HEK293 (cell line): ENCODE measurements around the gene SLC33A1.

Experiments
- MEIS1 ChIP-seq: sonication (generic); formaldehyde crosslinking; IDR thresholded peaks from 2 replicates; pipeline ENCODE4 v1.8.1; 2022; ENCODE audit warnings: missing genetic modification reagents, mild to moderate bottlenecking, borderline replicate concordance
- MYNN ChIP-seq: fragments of 450-650 bp; formaldehyde crosslinking; IDR thresholded peaks from 2 replicates; pipeline ENCODE4 v1.5.1; 2016; ENCODE audit warnings: missing biosample characterization, missing genetic modification characterization, borderline replicate concordance
- ZNF366 ChIP-seq: fragments of 450-650 bp; formaldehyde crosslinking; conservative IDR thresholded peaks from 2 replicates; pipeline ENCODE4 v1.5.1; 2016; ENCODE audit warnings: missing biosample characterization, missing genetic modification characterization
- ZNF433 ChIP-seq: fragments of 450-650 bp; formaldehyde crosslinking; IDR thresholded peaks from 2 replicates; pipeline ENCODE4 v1.5.1; 2016; ENCODE audit warnings: missing biosample characterization, missing genetic modification characterization, low read depth
- ZNF664 ChIP-seq: fragments of 450-650 bp; formaldehyde crosslinking; IDR thresholded peaks from 2 replicates; pipeline ENCODE4 v1.5.1; 2016; ENCODE audit warnings: missing biosample characterization, missing genetic modification characterization
- TF ChIP-seq, protein P1 (sequence below): fragments of 450-650 bp; formaldehyde crosslinking; IDR thresholded peaks from 2 replicates; pipeline ENCODE4 v1.5.1; 2016; ENCODE audit warnings: missing biosample characterization, missing genetic modification characterization
- TF ChIP-seq, protein P2 (sequence below): fragments of 450-650 bp; formaldehyde crosslinking; IDR thresholded peaks from 2 replicates; pipeline ENCODE4 v1.5.1; 2016; ENCODE audit warnings: missing biosample characterization, missing genetic modification characterization
- TF ChIP-seq, protein P3 (sequence below): fragments of 450-650 bp; formaldehyde crosslinking; IDR thresholded peaks from 2 replicates; pipeline ENCODE4 v1.5.1; 2016; ENCODE audit warnings: missing biosample characterization, missing genetic modification characterization
- TF ChIP-seq, protein P4 (sequence below): fragments of 450-650 bp; formaldehyde crosslinking; IDR thresholded peaks from 2 replicates; pipeline ENCODE4 v1.5.1; 2017; ENCODE audit warnings: missing biosample characterization, missing genetic modification characterization
- TF ChIP-seq, protein P5 (sequence below): fragments of 450-650 bp; formaldehyde crosslinking; IDR thresholded peaks from 2 replicates; pipeline ENCODE4 v1.5.1; 2016; ENCODE audit warnings: missing biosample characterization, missing genetic modification characterization

DNA sequence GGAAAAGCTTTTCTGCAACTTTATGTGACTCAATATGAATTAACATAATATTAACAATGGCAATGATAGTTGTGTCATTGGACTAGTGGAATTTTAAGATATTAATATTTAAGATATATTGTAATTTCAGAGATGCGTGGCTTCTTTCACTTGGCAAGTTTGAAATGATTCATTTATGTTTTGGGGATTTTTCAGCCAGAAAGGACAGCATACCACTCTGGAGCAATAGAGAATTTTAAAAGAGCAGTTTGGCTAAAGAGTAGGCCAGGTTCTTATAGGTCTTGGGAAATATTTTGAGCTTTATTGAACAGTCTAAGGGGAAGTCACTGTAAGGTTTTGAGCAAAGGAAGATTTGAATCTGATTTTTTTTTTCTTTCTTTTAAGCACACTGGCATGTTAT, 32.7 kb upstream of the SLC33A1 start:
- TF ChIP-seq ZNF433 (tag by site-specific recombination) (no peak), ZNF664 (no peak), ZNF366 (tag by site-specific recombination) (no peak), MEIS1 (CRISPR knock-in tag) (no peak), MYNN (tag by site-specific recombination) (no peak)
- TF ChIP-seq, protein P1, sequence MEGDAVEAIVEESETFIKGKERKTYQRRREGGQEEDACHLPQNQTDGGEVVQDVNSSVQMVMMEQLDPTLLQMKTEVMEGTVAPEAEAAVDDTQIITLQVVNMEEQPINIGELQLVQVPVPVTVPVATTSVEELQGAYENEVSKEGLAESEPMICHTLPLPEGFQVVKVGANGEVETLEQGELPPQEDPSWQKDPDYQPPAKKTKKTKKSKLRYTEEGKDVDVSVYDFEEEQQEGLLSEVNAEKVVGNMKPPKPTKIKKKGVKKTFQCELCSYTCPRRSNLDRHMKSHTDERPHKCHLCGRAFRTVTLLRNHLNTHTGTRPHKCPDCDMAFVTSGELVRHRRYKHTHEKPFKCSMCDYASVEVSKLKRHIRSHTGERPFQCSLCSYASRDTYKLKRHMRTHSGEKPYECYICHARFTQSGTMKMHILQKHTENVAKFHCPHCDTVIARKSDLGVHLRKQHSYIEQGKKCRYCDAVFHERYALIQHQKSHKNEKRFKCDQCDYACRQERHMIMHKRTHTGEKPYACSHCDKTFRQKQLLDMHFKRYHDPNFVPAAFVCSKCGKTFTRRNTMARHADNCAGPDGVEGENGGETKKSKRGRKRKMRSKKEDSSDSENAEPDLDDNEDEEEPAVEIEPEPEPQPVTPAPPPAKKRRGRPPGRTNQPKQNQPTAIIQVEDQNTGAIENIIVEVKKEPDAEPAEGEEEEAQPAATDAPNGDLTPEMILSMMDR (tag by site-specific recombination) = no peak
- TF ChIP-seq, protein P2, sequence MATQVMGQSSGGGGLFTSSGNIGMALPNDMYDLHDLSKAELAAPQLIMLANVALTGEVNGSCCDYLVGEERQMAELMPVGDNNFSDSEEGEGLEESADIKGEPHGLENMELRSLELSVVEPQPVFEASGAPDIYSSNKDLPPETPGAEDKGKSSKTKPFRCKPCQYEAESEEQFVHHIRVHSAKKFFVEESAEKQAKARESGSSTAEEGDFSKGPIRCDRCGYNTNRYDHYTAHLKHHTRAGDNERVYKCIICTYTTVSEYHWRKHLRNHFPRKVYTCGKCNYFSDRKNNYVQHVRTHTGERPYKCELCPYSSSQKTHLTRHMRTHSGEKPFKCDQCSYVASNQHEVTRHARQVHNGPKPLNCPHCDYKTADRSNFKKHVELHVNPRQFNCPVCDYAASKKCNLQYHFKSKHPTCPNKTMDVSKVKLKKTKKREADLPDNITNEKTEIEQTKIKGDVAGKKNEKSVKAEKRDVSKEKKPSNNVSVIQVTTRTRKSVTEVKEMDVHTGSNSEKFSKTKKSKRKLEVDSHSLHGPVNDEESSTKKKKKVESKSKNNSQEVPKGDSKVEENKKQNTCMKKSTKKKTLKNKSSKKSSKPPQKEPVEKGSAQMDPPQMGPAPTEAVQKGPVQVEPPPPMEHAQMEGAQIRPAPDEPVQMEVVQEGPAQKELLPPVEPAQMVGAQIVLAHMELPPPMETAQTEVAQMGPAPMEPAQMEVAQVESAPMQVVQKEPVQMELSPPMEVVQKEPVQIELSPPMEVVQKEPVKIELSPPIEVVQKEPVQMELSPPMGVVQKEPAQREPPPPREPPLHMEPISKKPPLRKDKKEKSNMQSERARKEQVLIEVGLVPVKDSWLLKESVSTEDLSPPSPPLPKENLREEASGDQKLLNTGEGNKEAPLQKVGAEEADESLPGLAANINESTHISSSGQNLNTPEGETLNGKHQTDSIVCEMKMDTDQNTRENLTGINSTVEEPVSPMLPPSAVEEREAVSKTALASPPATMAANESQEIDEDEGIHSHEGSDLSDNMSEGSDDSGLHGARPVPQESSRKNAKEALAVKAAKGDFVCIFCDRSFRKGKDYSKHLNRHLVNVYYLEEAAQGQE (tag by site-specific recombination) = no peak
- TF ChIP-seq, protein P3, sequence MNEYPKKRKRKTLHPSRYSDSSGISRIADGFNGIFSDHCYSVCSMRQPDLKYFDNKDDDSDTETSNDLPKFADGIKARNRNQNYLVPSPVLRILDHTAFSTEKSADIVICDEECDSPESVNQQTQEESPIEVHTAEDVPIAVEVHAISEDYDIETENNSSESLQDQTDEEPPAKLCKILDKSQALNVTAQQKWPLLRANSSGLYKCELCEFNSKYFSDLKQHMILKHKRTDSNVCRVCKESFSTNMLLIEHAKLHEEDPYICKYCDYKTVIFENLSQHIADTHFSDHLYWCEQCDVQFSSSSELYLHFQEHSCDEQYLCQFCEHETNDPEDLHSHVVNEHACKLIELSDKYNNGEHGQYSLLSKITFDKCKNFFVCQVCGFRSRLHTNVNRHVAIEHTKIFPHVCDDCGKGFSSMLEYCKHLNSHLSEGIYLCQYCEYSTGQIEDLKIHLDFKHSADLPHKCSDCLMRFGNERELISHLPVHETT (tag by site-specific recombination) = no peak
- TF ChIP-seq, protein P4, sequence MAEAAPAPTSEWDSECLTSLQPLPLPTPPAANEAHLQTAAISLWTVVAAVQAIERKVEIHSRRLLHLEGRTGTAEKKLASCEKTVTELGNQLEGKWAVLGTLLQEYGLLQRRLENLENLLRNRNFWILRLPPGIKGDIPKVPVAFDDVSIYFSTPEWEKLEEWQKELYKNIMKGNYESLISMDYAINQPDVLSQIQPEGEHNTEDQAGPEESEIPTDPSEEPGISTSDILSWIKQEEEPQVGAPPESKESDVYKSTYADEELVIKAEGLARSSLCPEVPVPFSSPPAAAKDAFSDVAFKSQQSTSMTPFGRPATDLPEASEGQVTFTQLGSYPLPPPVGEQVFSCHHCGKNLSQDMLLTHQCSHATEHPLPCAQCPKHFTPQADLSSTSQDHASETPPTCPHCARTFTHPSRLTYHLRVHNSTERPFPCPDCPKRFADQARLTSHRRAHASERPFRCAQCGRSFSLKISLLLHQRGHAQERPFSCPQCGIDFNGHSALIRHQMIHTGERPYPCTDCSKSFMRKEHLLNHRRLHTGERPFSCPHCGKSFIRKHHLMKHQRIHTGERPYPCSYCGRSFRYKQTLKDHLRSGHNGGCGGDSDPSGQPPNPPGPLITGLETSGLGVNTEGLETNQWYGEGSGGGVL (tag by site-specific recombination) = no peak
- TF ChIP-seq, protein P5, sequence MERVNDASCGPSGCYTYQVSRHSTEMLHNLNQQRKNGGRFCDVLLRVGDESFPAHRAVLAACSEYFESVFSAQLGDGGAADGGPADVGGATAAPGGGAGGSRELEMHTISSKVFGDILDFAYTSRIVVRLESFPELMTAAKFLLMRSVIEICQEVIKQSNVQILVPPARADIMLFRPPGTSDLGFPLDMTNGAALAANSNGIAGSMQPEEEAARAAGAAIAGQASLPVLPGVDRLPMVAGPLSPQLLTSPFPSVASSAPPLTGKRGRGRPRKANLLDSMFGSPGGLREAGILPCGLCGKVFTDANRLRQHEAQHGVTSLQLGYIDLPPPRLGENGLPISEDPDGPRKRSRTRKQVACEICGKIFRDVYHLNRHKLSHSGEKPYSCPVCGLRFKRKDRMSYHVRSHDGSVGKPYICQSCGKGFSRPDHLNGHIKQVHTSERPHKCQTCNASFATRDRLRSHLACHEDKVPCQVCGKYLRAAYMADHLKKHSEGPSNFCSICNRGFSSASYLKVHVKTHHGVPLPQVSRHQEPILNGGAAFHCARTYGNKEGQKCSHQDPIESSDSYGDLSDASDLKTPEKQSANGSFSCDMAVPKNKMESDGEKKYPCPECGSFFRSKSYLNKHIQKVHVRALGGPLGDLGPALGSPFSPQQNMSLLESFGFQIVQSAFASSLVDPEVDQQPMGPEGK (tag by site-specific recombination) = no peak
